HG03354 (cell line): Measurements from ENCODE around the gene KLK8.

Experiments used
- ATAC-seq: cut with Tn5 transposase; IDR thresholded peaks from one replicate; pipeline ENCODE4 v1.9.1; 2021; ENCODE audit warnings: mild to moderate bottlenecking; ENCODE audit not compliant: unreplicated experiment, poor library complexity, severe bottlenecking

KLK8 gene

DNA sequence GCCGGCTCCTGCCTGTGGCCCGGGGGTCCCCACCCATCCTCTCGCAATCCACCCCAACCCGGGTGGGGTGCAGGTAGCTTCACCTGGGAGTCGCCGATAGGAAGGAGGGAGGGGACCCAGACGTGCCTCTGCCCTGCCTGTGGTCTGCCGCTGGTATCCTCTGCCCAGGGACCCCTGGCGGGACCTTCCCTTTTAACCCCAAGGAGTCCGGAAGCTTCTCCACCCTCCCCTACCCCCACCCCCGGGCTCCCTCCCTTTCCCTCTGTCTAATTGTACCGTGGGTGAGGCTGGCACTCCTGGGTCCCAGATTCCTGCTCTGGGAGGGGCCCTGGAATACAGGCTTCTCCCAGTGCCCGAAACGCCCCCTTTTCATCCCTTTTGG, 18.1 kb upstream of the KLK8 start, which contains the start of gene KLK10:
Gene KLK10 (minus strand): TSS at position 166 of the 382 bp plus-strand sequence. CDS start 579 bp downstream, outside the sequence.
- ATAC-seq = no peak

DNA sequence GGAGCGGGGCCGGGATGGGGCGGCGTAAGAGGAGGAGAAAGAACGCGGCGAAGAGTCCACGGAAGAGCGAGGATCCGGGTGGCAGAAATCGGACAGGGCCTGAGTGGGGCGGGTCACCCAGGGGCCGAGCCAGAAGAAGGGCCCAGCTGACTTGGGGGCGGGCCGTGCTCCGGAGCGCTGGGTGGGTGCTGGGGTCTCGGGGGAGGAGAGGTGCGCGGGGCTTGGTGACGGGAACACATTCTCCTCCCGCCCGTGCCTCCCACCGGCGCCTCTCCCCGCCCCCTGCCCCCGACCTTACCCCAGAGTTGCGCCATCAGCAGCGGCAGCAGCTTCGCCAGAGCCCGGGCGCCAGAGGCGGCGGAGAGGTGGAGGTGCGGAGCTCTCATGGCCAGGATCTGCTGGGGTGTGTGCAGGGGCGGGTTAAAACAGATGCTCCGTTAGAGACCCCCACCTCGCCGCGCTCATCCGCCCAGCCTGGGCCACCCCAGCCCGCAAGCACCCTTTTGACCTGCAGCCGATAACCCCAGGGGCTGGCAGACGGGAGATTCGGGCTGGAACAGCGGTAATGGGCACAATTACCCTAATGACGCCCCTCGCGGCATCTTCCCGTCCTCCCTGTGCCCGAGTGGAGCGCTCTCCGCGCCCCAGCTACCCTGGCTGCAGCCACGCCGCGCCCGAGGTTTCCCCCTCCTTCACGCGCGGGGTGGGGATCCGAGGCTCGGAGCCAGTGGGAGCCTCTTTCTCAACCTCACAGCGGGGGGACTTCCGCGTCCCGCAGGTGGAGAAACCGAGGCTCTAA, 17.5 kb upstream of the KLK8 start:
- ATAC-seq = no peak

DNA sequence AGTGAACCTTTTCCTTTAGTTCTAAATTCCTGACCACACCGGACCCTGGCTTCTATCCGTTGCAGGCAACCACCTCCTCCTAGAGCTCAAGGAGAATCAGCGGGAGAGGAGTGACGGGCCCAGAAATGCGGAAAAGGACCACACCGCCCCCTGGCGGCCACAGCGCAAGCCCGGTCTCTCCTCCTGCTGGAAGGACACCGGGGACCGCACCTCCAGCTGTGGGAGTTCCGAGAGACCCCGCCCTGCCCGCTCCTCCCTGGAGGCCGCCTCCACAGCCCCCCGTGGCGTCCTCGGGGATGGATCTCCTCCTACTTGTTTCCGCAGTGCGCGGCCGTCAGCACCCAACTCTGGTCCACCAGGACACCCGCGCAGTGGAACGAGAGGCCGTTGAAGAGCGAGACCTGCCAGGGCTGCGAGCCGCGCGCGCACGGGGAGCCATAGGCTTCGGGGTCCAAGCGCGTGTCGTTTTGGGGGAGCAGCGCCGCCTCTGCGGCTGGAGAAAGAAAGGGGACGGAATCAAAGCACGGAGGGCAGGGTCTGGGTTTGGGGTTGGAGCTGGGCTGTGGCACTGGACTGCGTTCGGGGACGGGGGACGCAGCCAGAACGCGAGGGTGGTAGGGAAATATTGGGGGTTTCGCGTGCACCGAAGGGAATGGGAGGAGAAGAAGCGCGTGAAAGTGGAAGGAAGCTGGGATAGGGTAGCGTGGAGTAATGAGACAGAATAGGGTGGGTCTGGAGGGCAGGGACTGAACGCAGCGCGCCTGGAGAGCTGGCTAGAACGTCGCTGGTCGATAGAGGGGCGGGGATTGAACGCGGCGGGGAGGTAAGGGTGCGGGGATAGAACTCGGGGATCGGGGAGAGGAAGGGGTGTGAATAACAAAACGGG, 15.6 kb upstream of the KLK8 start:
- ATAC-seq = no peak

DNA sequence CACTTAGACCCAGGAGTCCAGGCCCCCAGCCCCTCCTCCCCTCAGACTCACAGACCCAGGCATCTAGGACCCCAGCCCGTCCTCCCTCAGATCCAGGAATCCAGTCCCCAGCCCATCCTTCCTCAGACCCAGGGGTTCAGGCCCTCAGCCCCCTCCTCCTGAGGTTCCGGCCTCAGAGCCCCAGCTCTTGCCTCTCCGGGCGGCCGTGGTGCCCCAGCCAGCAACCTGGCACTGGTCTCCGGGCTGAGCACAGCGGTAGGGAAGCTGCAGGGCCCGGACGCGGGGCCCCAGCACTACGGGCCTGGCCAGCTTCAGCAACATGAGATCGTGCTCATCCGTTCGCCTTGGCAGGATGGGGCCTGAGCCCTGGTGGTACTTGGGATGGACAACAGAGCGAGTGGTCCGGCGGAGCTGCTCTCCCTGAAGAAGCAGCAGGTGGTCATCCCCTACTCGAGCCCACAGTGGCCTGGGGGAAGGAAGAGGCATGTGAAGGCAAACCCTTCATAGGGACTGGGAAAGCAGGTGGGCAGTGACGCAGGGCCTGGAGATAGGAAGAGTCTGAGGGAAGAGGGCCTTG, 14.4 kb upstream of the KLK8 start:
- ATAC-seq = no peak

DNA sequence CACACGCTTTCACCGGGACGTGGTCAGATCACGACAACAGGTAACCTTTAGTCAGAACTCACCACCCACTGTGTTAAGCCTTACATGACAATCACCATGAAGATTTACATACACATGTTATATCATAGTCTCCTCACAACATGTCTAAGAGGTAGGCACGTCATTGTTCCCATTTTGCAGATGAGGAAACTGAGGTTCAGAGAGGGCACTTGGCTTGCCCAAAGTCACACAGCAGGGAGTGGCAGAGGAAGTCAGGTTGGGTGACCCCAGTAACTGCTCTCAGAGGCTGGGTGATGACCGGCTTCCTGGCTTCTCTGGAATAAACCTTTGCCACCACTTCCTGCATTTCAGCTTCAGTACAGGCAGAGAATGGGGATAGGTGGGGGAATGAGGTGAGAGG, 12.8 kb upstream of the KLK8 start:
- ATAC-seq = no peak

DNA sequence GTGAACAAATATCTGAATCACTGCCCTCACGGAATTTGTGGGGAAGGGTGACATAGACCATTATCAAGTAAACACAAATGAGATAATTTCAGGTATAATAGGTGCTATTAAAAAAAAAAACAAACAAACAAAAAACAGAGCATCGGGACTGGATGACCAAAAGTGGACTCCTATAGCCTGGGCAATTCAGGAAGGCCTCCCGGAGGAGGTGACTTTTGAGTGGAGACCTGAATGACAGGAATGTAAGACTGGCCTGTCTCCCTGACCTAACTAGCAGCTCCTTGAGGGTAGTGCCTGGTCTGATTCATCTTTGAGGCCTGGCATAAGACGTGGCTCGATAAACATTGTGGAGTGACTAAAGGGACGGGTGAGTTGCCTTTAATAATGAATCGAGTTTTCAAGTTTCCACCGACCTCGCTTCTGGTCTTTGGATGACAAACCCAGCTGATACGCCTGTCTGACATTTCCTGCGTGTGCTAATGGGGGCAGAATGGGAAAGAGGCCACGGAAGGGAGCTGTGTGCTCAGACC, 11.3 kb upstream of the KLK8 start:
- no peak for ATAC-seq

DNA sequence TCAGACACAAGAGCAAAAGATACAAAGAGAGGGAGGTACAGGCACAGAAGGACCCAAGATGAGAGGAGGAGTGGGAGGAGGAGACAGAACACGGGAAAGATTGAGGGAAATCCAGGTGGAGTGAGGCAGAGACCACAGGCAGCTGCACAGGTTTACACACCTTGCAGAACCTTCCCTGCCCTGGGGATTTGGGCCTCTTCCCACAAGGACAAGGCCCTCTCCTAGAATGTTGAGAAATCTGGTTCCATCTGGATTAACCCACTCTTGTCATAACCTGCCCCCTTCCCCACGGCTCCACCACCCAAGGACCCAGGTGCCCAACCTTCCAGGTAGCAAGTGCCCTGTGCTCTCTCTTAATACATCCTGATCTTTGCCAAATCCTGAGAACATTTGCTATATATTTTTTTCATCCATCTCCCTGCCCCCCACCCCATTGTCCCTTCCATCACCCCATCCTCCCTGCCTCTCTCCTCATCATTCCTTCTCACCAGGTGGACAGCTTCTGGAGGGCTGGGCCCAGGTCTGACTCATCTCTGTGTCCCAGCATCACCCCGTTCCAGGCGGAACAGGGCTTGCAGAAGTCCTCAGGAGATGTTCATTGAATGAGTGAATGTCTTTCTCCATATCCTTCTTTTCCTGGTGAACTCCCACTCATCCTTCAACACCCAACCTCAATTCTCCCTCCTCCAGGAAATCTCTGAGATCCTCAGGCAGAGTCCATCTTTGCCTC, 8.8 kb upstream of the KLK8 start:
- ATAC-seq = no peak

GRCh38 chr19:51009061-51009891, 7.9 kb upstream of the KLK8 start:
- ATAC-seq = no peak

GRCh38 chr19:51007488-51007887, 6.1 kb upstream of the KLK8 start:
- ATAC-seq = no peak

DNA sequence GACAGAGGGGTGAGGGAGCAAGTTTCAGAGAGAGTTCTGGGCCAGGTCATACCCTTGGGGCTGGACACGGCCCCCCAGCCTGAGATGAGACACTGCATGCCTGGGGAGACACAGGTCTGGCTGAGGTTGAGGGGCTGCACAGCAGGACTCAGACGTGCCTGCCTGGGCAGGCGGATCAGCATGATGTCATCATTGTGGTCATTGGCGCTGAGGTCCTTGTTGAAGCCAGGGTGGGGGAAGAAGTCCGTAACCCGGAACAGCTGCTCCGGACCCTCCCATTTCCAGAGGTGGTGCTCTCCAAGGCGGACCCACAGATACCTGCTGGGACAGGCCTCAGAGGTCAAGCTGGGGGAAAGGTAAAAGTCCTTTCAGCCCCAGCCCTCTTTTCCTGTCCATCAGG, 5.0 kb upstream of the KLK8 start:
- ATAC-seq = no peak

GRCh38 chr19:51005248-51005647, 3.8 kb upstream of the KLK8 start:
- no peak for ATAC-seq

DNA sequence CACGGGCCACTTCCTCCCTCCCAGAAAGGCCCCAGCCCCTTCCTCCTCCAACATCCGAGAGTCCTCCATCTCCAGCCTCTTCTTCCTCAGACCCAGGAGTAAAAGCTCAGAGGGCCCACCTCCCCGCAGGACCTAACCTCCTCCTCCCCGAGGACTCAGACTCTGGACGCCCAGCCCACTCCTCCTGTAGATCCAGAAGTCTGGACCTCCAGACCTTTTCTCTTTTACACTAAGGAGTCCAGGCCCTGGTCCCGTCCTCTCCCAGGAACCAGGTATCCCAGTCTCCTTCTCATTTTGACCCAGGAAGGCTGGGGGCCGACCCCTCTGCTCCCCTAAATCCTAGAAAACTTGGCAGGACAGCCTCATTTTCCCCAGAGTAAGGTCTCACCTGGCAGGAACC, 1.9 kb upstream of the KLK8 start:
- ATAC-seq = no peak

GRCh38 chr19:51002542-51003311, 1.3 kb upstream of the KLK8 start:
- ATAC-seq = no peak

GRCh38 chr19:51002089-51002532, 707 bp upstream of the KLK8 start:
- ATAC-seq = no peak

DNA sequence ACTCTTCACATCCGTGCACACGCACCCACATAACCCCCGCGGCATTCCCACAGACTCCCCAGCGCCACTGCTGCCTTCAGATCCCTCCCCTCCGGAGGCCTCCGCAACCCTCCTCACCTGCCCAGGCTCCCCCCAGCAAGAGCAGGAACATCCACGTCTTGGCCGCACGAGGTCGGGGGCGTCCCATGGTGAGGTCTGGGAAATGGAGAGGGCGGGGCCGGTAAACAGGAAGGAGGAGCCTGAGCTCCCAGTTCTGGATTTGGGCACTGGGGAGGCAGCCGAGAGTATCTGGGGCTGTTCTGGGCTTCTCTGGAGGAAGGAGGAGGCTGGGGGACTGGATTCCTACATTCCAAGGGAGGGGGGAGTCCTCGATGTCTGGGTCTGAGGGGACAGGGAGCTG, 423 bp downstream of the KLK8 start:
- ATAC-seq = no peak

- ATAC-seq = no peak
Measured at GRCh38 chr19:51000426-51000825, 978 bp downstream of the KLK8 start.

DNA sequence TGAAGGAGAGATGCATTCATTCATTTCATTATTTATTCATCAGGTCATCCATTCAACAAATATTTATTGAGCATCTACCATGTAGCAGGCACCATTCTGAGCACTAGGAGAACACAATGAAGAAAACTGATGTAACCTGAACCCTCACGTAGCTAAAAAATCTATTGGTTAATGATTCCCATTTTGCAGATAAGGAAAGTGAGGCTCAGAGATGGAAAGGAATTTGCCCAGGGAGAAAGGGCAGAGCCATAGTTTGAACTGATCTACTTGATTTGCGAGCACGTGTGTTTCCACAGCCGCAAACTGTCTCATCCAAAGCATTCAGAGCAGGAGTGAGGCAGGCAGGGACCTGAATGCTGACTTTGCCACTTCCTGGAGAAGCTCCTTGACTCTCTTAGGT, 2.7 kb downstream of the KLK8 start:
- ATAC-seq = no peak

DNA sequence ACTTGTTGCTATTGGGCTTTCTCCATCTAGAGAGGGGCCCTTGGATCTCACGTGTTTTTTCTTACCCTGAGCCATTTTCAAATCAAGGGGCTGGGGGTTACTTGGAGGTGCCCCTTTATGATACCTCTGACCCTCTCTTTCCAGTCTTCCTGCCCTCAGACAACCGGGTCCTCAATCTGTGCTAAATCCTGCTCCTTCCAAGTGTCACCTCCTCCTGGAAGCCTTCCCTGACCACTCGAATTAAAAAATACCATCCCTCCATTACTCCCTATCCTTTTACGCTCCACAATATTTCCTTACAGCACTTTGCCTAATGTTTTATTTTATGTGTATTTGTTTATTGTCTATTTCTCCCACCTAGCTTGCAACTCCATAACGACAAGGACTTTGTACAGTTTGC, 3.3 kb downstream of the KLK8 start:
- no peak for ATAC-seq
